PFSK-1 (cell line): ENCODE data around the gene AKR1A1.

Experiments
- TAF1 ChIP-seq: IDR thresholded peaks from 2 replicates; pipeline ENCODE4 v1.6.1; 2012; ENCODE audit warnings: low read length, control low read depth, borderline replicate concordance; ENCODE audit not compliant: insufficient read depth
- TF ChIP-seq, protein P1 (sequence below), 2 experiments: IDR thresholded peaks; 2 replicates each; pipeline versions ENCODE4 v1.6.1 to v1.8.0; 2011 to 2012; ENCODE audit warnings: low read depth in 2 of 2, low read length in 2 of 2, control low read depth in 1 of 2, inconsistent platforms in 1 of 2, mild to moderate bottlenecking in 1 of 2, moderate library complexity in 1 of 2; ENCODE audit not compliant: insufficient read depth in 1 of 2

GRCh38 chr1:45615885-45616284 is 65.3 kb downstream of the AKR1A1 start:
- no peak for TF ChIP-seq TAF1
- TF ChIP-seq, protein P1, sequence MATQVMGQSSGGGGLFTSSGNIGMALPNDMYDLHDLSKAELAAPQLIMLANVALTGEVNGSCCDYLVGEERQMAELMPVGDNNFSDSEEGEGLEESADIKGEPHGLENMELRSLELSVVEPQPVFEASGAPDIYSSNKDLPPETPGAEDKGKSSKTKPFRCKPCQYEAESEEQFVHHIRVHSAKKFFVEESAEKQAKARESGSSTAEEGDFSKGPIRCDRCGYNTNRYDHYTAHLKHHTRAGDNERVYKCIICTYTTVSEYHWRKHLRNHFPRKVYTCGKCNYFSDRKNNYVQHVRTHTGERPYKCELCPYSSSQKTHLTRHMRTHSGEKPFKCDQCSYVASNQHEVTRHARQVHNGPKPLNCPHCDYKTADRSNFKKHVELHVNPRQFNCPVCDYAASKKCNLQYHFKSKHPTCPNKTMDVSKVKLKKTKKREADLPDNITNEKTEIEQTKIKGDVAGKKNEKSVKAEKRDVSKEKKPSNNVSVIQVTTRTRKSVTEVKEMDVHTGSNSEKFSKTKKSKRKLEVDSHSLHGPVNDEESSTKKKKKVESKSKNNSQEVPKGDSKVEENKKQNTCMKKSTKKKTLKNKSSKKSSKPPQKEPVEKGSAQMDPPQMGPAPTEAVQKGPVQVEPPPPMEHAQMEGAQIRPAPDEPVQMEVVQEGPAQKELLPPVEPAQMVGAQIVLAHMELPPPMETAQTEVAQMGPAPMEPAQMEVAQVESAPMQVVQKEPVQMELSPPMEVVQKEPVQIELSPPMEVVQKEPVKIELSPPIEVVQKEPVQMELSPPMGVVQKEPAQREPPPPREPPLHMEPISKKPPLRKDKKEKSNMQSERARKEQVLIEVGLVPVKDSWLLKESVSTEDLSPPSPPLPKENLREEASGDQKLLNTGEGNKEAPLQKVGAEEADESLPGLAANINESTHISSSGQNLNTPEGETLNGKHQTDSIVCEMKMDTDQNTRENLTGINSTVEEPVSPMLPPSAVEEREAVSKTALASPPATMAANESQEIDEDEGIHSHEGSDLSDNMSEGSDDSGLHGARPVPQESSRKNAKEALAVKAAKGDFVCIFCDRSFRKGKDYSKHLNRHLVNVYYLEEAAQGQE (IDR thresholded peaks at IDR 0.05; ENCODE audit: insufficient read depth in 1 of 2, low read depth in 2 of 2, low read length in 2 of 2) = no peak
